Type B pancreatic cell (in vitro differentiated cells): ENCODE results near the gene CHRM5. TPM values are rescaled to one million over a fixed set of nuclear protein-coding genes. Genes with fewer than 3 reads are reported as not detected.

Source experiments
- DNase-seq: peaks from one replicate; pipeline ENCODE4 v3.0.0; 2021; ENCODE audit warnings: mixed read lengths; ENCODE audit not compliant: unreplicated experiment; ENCODE audit errors: extremely low spot score
- H3K27ac Mint-ChIP-seq: 2 replicates; pipeline ENCODE4 v1.8.0; 2021; ENCODE audit warnings: mild to moderate bottlenecking, mixed read lengths
- H3K27me3 Mint-ChIP-seq: 2 replicates; pipeline ENCODE4 v1.8.0; 2021; ENCODE audit warnings: mixed read lengths
- H3K36me3 Mint-ChIP-seq: 2 replicates; pipeline ENCODE4 v1.8.0; 2021; ENCODE audit warnings: mixed read lengths
- H3K4me1 Mint-ChIP-seq: one replicate; pipeline ENCODE4 v1.8.0; 2021; ENCODE audit warnings: mixed read lengths; ENCODE audit not compliant: unreplicated experiment
- H3K4me3 Mint-ChIP-seq: 2 replicates; pipeline ENCODE4 v1.8.0; 2021; ENCODE audit warnings: mild to moderate bottlenecking, mixed read lengths
- H3K9me3 Mint-ChIP-seq: 2 replicates; pipeline ENCODE4 v1.8.0; 2021; ENCODE audit warnings: mixed read lengths
- total RNA-seq: library from RNA; stranded (reverse); gene quantifications from 2 replicates; pipeline ENCODE4 v1.2.1, GENCODE V29; 2021; ENCODE audit warnings: low replicate concordance
- TF ChIP-seq, protein P1 (sequence below): fragments of 200-600 bp; sonication (generic); conservative IDR thresholded peaks from 2 replicates; pipeline ENCODE4 v1.5.0; 2021; ENCODE audit warnings: antibody characterized with exemption, mild to moderate bottlenecking

Gene CHRM5
- total RNA-seq, 1 donor from 2014 or later = not detected

GRCh38 chr15:34114215-34114614 lies 145.9 kb downstream of the CHRM5 start:
- H3K4me1 Mint-ChIP-seq = no peaks in the 10 kb centered on the region
- no peak for DNase-seq
- H3K27ac Mint-ChIP-seq = no peak overlapping the region
- no peak overlapping the region for H3K4me3 Mint-ChIP-seq
- H3K36me3 Mint-ChIP-seq = no peaks in the 10 kb centered on the region
- H3K9me3 Mint-ChIP-seq = no peaks in the 10 kb centered on the region
- H3K27me3 Mint-ChIP-seq = no peaks in the 10 kb centered on the region
- TF ChIP-seq, protein P1, sequence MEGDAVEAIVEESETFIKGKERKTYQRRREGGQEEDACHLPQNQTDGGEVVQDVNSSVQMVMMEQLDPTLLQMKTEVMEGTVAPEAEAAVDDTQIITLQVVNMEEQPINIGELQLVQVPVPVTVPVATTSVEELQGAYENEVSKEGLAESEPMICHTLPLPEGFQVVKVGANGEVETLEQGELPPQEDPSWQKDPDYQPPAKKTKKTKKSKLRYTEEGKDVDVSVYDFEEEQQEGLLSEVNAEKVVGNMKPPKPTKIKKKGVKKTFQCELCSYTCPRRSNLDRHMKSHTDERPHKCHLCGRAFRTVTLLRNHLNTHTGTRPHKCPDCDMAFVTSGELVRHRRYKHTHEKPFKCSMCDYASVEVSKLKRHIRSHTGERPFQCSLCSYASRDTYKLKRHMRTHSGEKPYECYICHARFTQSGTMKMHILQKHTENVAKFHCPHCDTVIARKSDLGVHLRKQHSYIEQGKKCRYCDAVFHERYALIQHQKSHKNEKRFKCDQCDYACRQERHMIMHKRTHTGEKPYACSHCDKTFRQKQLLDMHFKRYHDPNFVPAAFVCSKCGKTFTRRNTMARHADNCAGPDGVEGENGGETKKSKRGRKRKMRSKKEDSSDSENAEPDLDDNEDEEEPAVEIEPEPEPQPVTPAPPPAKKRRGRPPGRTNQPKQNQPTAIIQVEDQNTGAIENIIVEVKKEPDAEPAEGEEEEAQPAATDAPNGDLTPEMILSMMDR = no peak

DNA sequence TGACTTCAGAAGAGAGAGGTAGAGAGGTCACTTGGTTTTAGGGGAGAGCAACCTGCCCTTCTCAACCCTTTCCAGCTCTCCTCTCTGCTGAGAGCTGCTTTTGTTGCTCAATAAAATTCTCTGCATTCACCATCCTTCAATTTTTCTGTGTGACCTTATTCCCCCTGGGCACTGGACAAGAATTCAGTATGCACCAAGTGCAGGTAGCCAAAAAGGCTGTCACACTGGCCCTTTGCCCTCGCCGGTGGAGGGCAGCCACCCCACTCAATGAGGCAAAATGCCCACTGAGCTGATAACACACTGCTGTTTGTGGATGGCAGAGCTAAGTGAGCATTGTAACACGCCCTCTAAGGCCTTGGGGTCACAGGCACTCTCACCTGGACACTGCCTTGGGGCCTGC lies 146.4 kb downstream of the CHRM5 start:
- no peaks in the 10 kb centered on the region for H3K4me1 Mint-ChIP-seq
- H3K4me3 Mint-ChIP-seq = no peak overlapping the region
- TF ChIP-seq, protein P1 = no peak
- H3K36me3 Mint-ChIP-seq = no peaks in the 10 kb centered on the region
- no peak for DNase-seq
- no peak overlapping the region for H3K27ac Mint-ChIP-seq
- no peaks in the 10 kb centered on the region for H3K27me3 Mint-ChIP-seq
- H3K9me3 Mint-ChIP-seq = no peaks in the 10 kb centered on the region

- TF ChIP-seq, protein P1 = no peak
- Mint-ChIP-seq H3K4me1 (no peaks in the 10 kb centered on the region), H3K4me3 (no peak overlapping the region), H3K27ac (no peak overlapping the region), H3K27me3 (no peaks in the 10 kb centered on the region), H3K9me3 (no peaks in the 10 kb centered on the region), H3K36me3 (no peaks in the 10 kb centered on the region)
- no peak for DNase-seq
Measured at GRCh38 chr15:34116620-34117019, 148.3 kb downstream of the CHRM5 start.

Other genes with a start within 250 kb of the CHRM5 start
- gene AVEN, start 70.7 kb downstream of the CHRM5 start, total RNA-seq = 6.6 and 10.4 TPM in 2 replicates
- gene EMC7, start 133.4 kb downstream of the CHRM5 start, total RNA-seq = 47.5 and 54.5 TPM in 2 replicates
- 2.2 and 2.4 TPM in 2 replicates for gene PGBD4, start 133.6 kb downstream of the CHRM5 start, total RNA-seq
- 51.8 and 63.9 TPM in 2 replicates for gene KATNBL1, start 241.6 kb downstream of the CHRM5 start, total RNA-seq